Measurements from ENCODE around the gene KCNN3.
"Not testable (repeated sequence)": the region's sequence is repeated elsewhere in the genome, so short reads cannot be mapped to it uniquely, and the experiment has no call there.

- TF ChIP-seq CTCF (CRISPR knock-in tag; IDR thresholded peaks at IDR 0.05); ATAD3A (CRISPR knock-in tag; IDR thresholded peaks at IDR 0.05); MAX (IDR thresholded peaks at IDR 0.05); ATF2 (CRISPR knock-in tag; IDR thresholded peaks at IDR 0.05); TRIM24 (CRISPR knock-in tag; IDR thresholded peaks at IDR 0.05); ZNF335 (CRISPR knock-in tag; IDR thresholded peaks at IDR 0.05); ZBTB33 (CRISPR knock-in tag; IDR thresholded peaks at IDR 0.05); ZNF24 (IDR thresholded peaks at IDR 0.05); CBX1 (IDR thresholded peaks at IDR 0.05; ENCODE audit: low read depth); MYC (CRISPR knock-in tag; IDR thresholded peaks at IDR 0.05; ENCODE audit: borderline replicate concordance); YEATS2 (CRISPR knock-in tag; IDR thresholded peaks at IDR 0.05; ENCODE audit: borderline replicate concordance); ZNF629 (CRISPR knock-in tag; conservative IDR thresholded peaks at IDR 0.05); NR0B2 (CRISPR knock-in tag; IDR thresholded peaks at IDR 0.05); FOXA1 (IDR thresholded peaks at IDR 0.05); FOXA1 (CRISPR knock-in tag; IDR thresholded peaks at IDR 0.05): not testable (repeated sequence)
Observed at GRCh38 chr1:154674456-154674855, 195.6 kb downstream of the KCNN3 start.

All from HepG2 (cell line).